ENCODE measurements around the gene COX10. TPM values are rescaled to one million over a fixed set of nuclear protein-coding genes. Genes with fewer than 3 reads are reported as not detected.

Gene COX10
- total RNA-seq, 1 experiment from 2014 or later, result 10.8 TPM

- DNase-seq (ENCODE audit: low spot score), result peak; percentile 1
These were observed 1.2 kb downstream of the COX10 start for GRCh38 chr17:14070344-14070984.

- no peak for DNase-seq (ENCODE audit: low spot score)
These were observed 3.6 kb downstream of the COX10 start for GRCh38 chr17:14072881-14073280.

DNA sequence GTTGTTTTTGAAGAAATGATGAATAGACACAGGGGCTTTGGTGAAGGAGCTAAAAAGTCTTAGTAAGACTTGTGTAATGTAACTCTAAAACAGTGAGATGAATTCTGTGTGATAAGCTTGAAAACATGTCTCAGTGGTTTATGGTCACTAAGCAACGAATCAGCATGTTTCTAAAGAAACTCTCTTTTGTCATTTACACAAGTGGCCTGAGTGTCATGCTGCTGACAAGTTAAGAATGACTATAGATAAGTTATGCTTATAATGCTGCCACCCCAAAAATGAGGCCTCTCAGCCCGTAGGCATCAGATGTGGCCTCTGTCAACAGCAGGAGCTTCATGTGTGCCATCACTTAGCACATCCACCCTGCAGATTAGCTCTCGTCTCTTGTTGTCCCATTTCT, 8.7 kb downstream of the COX10 start:
- DNase-seq (ENCODE audit: low spot score), result no peak

- no peak for DNase-seq (ENCODE audit: low spot score)
These were observed 11.5 kb downstream of the COX10 start for GRCh38 chr17:14080847-14081251.

- DNase-seq (ENCODE audit: low spot score), result no peak
These were observed 13.5 kb downstream of the COX10 start for GRCh38 chr17:14082848-14083247.

DNA sequence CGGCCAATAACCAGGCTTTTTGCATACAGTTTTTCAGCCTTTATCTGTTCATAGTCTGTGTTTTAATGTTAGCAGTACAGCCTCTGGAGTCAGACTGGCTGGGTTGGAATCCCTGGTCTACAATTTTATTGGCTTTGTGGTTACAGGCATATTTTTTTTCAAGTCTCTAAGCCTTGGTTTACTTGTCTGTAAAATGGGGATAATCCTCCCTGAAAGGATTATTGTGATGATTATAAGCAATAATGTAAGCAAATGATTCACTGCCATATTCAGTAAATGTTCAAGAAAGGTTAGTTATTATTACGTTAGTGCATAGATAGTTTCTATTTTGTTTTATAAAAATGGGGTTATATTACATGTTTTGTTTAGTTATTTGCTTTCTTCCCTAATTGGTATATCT, 15.7 kb downstream of the COX10 start:
- no peak for DNase-seq (ENCODE audit: low spot score)

DNA sequence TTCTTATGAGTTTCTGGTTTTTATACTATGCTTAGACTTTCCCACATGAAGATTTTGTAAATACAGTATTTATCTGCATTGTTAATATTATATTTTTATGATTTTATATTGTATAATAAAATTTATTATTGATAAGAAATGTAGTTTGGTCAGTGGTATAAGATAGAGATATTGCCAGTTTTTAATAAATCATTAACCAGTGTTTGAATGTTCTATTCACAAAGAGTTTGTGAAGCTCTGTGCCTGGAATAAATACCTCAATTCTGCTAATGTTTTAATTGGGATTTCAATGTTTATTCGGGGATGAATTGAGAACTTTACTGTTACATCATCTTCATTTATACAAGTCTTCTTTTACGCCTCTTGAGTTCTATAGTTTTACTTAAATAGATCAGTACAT, 16.9 kb downstream of the COX10 start:
- no peak for DNase-seq (ENCODE audit: low spot score)

DNA sequence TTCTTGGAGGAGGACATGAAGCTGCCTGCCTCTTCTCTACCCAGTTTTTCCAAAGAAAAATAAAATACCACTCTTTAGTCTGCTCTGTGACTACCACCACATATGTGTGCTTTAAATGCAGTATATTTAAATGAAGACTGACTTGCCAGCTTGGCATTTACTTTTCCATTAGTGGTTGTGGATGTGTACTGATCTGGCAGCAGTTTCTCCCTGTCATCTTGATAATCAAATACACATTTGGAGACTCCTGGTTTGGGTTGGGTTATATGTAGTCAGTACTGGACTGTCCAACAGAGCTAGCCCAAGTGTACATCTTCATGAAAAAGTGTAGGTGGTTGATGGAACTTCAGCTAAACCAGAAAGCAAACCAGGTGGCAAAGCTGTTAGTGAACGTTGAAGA, 19.9 kb downstream of the COX10 start:
- no peak for DNase-seq (ENCODE audit: low spot score)

DNA sequence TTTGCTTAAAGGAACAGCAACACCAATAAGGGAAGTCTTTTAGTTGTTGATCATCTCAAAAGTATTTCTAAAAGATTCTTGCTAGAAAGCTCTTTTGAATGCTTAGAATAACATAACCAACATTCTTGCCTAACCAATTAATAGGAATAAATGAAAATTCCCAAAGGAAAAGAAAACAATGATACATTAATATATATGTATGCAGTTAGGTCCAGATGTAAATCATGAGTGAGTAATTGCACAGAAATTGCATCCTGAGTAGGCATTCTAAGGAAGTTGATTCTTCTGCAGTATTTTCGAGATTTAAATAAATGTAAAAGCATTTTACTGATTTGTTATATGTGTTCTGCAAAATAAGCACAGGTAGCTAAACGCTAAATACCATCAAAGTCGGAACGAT, 22.1 kb downstream of the COX10 start:
- no peak for DNase-seq (ENCODE audit: low spot score)

DNA sequence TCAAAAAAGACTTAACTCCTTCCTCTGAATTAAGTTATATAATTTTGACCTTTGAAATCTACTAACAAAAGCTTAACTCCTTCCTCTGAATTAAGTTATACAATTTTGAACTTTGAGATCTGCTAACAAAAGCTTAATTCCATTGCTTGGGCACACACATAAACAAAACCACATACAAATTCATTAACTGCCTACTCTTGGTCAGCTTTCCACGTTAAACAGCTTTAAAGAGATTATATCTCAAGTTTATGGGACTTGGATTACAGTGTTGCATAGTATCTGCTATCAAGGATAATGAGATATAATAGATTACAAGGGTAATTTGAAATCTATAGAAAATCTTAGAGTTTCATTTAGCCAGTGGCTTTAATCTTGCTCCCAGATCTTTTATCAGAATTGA, 23.5 kb downstream of the COX10 start:
- DNase-seq (ENCODE audit: low spot score), result peak; percentile 1

DNA sequence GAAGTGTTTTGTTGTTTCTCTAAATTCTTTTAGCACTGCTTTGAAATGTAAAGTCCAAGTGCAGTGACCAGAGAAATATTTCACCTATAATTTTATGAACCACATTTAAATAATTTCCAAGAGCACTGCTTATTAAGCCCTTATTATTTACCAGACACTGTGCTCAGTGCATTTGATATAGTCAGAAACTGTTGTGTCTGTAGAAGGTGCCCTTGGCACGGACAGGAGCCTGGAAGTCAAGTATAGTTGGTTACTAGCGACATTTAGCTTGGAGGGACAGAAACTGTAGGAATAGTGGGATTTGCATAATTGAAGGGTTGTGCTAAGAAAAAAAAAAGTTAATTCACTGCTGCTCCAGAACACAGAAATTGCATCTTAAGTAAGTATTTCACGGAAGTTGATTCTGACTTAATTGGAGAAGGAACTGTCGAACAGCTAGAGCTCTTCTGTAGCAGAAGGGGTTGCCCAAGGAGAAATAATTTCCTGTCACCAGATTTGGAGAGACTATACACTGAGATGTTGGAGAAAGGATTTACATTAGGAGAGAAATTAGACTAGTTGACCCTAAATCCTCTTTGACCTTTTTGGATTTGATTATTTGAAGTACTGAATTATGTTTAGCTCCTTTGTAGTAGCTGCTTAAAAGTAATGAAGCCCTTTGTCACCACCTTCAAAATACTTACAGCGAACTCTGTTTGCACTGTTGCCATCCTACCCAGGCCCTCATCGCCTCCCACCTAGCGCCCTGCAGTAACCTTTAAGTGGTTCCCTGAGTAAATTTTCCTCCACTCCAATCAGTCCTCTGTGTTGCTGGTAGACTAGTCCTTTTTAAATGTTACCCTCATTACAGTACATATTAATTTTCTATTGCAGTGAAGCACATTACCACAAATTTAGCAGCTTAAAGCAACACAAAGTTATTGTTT, 25.6 kb downstream of the COX10 start:
- no peak for DNase-seq (ENCODE audit: low spot score)

DNA sequence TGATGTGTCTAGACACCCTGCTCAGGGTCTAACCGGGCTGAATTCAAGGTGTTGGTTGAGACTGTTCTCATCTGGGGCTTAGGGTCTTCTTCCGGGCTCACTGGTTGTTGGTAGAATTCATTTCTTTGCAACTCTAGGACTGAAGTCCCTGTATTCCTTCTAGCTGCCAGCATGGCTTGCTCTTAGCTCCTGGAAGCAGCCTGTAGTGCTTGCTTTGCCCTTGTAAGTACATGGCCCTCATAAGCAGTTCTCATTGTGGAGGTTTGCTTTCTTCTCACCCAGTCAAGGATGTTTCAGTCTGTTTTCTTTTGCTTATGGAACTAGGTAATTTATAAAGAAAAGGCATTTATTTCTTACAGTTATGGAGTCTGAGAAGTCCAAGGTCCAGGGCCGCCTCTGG, 26.3 kb downstream of the COX10 start:
- no peak for DNase-seq (ENCODE audit: low spot score)

DNA sequence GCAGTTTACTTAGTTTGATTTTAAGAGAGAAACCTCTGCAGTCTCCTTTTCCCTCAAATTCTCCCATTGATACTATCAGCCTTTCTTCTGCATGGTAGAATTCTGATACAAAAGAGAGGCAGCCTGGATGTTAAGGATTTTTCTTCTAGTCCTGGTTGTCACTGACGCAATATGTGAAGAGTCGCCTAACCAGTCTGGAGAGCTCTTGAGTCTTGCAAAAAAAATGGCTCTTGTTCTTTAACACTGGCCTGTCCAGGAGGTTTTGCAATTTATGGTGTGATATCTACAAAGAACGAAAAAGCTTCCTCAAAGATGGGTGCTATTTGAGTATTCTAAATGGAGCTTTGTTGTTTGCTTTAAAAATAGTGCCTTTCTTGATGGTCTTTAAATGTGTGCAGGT, 28.9 kb downstream of the COX10 start:
- peak; percentile 23 for DNase-seq (ENCODE audit: low spot score)

DNA sequence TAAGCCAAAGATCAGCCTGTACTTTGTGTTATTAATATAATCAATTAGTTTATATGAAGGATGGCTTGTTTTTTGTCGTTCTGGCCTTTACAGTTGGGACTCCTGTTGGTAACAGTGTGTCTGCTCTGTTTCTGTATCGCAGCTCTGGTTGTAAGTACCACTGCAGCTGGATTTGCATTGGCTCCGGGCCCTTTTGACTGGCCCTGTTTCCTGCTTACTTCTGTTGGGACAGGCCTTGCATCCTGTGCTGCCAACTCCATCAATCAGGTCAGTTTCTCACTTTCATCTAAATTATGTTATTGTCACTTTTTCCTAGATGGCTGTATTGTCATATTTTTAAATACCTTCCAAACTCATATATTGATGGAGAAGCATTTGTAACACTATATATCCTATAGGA, 32.7 kb downstream of the COX10 start:
- DNase-seq (ENCODE audit: low spot score), result no peak

DNA sequence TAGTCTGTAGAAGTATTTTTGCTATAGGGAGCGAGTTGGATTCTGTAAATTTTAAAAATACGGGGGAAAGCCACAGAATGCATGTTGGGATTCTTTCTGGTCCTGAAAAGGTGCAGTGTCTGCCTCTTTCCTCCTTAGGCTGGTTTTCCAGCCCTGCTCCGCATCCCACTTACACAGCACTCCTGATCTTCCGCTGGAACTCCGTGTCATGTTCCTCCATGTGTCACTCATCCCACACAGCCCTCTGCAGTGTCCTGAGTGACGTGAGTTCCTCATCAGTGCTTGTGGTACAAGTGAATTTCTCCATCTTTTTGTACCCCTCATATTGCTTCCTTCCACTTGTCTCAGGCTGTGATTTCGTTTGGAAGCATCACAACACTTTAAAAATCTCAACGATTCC, 34.5 kb downstream of the COX10 start:
- no peak for DNase-seq (ENCODE audit: low spot score)

GRCh38 chr17:14104734-14105133, 35.4 kb downstream of the COX10 start:
- DNase-seq (ENCODE audit: low spot score), result no peak

GRCh38 chr17:14107889-14108288, 38.6 kb downstream of the COX10 start:
- DNase-seq (ENCODE audit: low spot score), result no peak

DNA sequence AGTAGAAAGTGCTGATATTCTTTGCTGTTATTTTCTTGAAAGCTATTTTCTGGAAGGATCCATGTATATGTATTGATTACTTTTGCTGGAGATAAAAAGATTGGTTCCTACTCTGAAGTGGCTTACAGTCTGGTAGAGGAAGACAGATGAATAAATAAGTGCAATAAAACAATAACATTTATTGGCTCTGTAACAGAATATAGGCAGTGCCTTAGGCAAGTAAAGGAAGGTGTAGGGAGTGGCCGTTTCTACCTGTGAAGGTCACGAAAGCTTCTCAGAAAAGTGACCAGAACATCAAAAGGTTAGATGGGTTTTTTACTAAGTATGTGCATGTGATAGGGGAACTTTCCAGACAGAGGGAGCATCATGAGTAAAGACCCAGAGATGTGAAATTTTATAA, 43.1 kb downstream of the COX10 start:
- no peak for DNase-seq (ENCODE audit: low spot score)

DNA sequence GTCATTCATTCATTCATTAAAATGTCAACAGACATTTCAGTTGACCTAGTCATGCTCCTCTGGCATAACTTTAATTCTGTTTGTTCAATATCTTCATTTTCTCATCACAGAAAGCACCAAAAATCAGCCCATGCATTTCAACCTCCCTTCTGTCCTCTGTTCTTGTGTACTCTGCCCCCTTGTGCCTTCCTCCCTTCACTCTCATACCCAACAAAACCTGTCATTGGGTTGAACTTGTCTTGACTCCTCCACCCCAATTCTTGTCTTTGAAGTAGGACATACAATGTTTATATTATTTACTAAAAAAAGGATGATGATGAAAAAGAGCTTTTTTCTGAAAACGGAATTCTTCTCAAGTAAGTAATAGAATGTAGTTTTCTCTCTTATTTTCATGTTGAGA, 43.8 kb downstream of the COX10 start:
- no peak for DNase-seq (ENCODE audit: low spot score)

DNA sequence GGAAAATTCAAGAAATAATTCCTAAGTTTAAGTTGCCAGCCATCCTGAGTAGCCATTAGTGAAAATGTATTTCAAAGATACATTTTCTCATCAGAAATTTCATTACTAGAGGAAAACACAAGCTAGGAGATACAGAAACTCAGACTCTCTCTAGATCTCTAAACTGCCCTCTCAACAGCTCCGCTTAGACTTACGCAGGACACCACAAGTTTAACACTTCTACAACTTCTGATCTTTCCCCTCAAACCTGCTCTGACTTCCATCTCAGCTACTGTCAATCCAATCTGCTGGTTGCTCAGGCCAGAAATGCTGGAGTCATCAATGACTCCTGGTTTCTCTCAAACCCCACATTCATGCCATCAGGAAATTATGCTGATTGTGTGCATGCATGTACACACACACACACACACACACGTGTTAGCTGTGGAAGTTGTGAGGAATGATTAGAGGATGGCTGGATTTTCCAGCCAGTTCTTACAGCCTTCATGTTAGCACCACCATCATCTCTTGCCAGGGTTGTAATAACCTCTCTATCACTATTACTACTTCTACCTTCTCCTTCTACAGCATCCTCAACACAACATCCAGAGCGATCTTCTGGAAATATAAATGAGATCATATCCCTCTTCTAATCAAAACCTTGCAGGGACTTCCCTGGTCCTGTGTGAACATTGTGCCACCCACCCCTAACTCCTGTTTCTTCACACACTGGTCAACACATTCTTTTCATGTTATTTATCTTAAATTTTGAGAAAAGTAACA, 47.1 kb downstream of the COX10 start:
- DNase-seq (ENCODE audit: low spot score), result no peak

GRCh38 chr17:14118951-14119350, 49.6 kb downstream of the COX10 start:
- DNase-seq (ENCODE audit: low spot score), result no peak

- no peak for DNase-seq (ENCODE audit: low spot score)
These were observed 50.2 kb downstream of the COX10 start for GRCh38 chr17:14119546-14119945.
